ENCODE data around the gene TRIL.

DNA sequence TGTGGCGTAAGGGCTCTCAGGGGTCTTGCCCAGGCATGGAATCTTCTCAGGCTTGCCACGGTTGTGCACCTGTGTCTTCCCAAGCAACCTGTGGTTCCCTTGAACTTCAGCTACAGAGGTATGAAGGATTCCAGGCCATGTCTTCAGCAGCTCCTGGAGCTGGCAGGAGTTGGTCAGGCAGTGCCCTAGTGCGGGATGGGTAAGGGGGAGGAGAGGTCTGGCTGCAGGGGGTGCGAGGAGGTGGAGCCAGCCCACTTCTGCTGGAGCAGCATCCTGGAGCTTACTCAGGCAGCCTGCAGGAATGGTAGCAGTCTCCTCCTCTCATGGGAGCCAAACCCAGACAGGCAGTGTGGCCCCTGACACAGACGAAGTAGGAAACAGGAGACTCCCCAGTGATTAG lies 3.8 kb upstream of the TRIL start:
- TF ChIP-seq, protein P1, sequence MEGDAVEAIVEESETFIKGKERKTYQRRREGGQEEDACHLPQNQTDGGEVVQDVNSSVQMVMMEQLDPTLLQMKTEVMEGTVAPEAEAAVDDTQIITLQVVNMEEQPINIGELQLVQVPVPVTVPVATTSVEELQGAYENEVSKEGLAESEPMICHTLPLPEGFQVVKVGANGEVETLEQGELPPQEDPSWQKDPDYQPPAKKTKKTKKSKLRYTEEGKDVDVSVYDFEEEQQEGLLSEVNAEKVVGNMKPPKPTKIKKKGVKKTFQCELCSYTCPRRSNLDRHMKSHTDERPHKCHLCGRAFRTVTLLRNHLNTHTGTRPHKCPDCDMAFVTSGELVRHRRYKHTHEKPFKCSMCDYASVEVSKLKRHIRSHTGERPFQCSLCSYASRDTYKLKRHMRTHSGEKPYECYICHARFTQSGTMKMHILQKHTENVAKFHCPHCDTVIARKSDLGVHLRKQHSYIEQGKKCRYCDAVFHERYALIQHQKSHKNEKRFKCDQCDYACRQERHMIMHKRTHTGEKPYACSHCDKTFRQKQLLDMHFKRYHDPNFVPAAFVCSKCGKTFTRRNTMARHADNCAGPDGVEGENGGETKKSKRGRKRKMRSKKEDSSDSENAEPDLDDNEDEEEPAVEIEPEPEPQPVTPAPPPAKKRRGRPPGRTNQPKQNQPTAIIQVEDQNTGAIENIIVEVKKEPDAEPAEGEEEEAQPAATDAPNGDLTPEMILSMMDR (IDR thresholded peaks at IDR 0.05), result no peak
- no peak for TF ChIP-seq POLR2A (IDR thresholded peaks at IDR 0.05)
